Germinal center (tissue), 1 donor: ENCODE results near the gene BTBD7.

Source experiments
- DNase-seq: peaks from one replicate; pipeline ENCODE4 v3.0.0; 2012; ENCODE audit warnings: mixed read lengths, low spot score

Gene BTBD7

DNA sequence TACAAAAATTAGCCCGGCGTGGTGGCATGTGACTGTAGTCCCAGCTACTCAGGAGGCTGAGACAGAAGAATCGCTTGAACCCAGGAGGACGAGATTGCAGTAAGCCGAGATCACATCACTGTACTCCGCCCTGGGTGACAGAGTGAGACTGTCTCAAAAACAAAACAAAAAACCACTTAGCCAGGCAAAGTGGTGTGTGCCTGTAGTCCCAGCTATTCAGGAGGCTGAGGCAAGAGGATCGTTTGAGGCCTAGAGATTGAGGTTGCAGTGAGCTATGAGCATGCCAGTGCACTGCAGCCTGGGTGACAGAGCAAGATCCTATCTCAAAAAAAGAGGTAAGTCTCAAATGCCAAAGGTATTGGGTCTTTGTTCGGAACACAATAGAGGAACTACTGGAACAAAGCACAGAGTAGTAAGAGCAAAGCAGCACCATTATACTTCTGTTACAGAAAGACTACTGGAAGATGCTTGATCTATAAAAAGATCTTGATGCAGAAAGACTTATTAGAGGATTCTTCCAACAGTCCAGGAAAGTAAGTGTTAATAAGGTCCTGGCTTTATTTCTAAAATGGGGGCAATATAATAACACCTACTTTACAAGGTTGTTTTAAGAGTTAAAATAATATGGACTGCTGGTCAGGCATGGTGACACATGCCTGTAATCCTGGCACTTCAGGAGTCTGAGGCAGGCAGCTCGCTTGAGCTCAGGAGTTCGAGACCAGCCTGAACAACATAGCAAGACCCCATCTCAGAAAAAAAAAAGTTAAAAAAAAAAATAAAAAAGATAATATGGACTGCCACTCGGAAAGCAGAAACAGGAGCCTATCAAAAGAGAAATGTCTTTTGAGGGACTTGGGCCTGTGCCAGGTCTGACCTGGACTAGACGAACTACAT is 29.9 kb downstream of the BTBD7 start:
- no peak for DNase-seq

DNA sequence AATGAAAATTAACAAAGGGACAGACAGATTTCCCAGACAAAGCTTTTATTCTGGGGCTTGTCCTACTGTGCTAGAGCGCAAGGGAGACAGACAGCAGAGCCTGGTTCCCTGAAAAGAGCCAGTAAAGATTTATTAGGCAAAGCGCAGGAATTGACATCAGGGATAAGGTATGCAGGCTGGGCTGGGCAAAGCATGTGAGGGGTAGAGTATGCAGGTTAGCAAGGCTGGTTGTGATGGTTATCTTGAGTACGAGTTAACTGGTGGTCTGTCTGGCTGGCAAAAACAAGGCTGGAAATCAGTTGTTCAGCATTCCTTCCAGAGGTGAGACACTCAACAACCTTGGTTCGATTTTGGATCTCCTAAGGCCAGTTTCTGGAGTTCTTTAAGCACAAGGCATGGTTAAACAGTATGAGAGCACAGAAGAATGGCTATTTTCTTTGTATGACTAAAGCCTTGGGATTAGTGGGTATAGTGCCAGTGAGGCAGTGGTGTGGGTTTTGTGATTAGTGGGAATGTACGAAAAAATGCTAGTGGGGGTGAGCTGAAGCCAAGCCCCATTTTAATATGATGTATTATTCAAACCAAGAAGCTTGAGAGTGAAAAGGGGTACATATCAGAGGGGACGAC is 30.9 kb downstream of the BTBD7 start:
- DNase-seq: no peak

DNA sequence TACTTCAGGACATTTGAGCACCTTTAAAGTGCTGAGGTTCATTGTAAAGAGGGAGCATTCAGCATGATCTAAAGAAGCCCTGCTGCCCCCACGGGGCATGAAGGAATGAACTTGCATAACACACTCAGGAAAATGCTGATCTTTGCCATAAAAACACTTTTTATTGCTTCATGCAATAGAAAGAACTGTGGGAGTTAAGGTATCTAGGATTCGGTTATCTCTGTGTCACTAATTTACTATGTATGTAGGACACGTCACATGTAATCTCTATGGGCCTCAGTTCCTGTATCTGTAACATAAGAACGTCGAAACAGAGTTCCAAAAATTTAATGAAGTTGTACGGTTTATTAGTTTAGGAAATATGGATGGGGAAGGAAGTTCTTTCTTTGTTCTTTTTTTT is 33.0 kb downstream of the BTBD7 start:
- no peak for DNase-seq

DNA sequence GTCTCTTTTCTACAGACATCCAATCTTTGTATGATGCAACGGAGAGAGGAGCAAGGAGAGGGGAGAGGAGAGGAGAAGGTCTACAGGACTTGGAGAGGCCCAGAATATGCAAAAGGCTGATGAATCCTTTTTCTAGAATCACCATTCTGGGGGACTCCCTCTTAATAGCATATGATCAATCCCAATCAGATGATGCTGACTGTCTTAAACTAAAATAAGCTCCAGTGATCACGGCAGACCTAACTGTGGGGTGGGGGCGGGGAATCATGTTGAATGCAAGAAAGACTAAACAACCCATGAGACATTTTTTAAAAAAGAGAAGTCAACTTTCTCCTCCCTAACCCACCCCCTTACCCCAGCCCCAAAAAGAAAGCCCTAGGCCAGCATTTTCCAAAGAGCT is 33.4 kb downstream of the BTBD7 start:
- no peak for DNase-seq

DNA sequence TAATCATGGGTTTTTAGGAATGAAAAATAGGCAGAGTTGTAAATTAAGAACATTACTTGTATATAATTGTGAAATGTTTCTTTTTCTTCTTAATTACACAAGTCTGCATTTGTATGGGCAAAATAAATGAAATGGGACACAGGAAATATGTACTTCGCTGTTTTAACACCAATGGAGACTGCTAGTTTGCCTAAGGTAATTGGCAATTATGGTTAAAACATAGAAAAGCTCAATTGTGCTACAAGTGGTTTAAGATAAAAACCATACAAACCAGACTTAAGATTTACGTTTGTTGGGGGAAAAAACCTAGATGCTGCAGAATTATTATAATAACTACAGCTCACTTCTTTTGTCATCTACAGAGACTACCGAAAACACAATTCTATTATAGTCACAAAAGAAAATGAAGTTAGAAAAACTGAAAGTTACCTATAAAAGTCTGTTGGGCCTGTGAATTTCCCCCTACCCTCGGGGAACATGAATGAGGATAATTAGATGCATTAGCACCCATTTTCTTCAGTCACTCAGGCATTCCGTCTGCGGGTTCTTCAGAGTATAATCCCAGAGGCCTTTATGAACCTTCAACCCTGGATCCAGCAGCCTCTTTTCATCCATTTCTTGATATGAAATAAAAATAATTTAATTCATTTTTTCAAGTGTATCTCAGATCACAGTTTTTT is 37.2 kb downstream of the BTBD7 start:
- no peak for DNase-seq

DNA sequence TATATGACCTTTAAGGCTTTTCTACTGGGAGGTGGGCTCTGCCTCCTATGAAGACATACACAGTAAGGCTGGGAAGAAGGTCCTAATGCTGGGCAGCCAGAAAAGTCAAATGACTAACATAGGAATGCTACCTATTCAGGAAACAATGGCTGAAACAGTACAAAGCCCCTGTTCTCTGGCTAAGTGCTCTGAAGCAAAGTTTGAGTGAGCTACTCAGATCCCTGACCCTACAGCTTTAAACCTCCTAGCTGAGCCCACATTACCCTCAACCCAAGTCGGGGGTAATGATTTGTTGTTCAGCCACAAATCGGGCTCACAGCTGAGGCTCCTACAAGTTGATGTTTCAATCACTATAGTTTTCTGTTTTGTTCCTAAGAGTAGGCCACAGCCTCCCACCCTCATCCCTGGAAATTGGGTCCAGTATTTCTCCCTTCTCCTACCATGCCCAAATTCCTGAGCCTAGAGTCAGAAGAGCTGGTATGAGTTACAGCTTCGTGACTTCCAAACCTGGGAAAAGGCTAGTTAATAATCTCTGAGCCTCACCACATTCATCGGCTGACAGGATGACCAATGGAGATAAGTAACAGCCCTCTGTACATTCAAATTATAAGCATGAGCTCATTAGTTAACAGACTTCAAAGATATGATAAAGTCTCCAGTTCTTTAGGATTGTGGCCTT is 46.5 kb downstream of the BTBD7 start:
- DNase-seq: no peak

DNA sequence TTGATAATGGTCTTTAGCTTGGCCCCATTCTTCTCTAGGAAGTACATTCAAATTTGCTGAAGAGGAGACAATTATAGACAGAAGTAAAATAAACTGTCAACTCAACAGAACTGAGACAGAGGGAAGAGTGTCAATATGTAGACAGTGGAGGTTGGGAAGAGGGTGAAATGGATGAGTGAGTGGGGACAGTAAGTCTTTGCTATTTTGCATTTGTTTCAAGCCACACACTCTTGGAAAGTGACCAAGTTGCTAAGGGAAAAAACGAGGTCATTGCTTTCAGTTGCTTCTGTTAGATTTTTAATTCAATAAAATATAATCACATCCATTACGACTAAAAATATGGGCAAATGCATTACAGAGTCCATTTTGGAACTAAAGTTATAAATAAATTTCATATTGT is 47.8 kb downstream of the BTBD7 start:
- DNase-seq: no peak

DNA sequence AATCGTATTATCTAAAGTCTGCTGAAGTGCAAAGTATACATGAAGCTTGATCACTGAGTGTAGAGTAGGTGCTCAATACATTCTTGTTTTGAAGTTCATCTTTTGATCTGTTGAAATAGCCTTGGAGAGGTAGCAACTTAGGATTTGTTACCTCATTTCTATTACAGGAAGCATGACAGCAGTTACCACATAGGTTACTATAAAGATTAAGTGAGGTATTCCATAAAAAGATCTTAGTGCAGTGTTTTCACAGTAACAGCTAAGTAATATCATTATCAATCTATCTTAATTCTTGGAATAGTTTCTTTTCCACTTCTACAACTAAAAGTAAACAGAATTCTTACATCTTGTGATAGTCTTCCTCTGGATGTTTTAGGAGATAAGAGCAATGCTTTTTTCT is 50.9 kb downstream of the BTBD7 start:
- no peak for DNase-seq

DNA sequence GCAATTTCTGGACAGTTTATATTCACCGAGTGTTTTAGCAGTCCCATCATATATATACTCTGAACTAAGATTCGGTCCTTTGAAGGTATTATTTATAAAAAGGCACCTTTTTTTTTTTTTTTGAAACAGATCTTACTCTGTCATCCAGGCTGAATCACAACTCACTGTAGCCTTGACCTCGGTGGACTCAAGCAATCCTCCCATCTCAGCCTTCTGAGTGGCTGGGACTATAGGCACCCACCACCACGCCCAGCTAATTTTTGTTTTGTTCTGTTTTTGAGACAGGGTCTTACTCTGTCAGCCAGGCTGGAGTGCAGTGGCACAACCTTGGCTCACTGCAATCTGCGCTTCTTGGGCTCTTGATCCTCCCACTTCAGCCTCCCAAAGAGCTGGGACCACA is 52.1 kb downstream of the BTBD7 start:
- no peak for DNase-seq

DNA sequence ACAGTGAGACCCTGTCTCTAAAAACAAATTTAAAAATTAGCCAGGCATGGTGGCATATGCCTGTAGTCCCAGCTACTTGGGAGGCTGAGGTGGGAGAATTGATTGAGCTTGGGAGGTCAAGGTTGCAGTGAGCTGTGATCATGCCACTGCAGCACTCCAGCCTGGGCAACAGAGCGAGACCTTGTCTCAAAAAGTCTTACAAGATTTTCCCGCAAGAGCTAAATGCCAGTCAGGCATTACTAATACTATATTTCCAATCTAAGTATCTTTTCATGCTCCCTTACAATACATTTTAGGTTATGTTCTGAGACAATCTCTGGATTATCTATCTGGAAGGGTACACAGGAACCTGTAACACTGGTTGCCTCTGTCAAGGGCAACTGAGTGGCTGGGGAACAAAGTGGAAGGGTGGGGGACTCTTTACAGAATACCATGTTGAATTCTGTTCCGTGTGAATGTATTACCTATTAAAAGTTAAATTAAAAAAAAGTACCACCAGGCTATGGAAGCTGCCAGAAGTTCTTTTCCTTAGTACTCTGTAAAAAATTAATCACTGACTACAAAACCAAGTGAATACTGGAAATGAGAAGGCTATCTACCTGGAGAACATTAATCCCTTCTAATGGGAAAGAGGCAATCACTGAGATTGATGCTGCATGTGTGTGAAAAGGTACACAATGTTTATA is 56.7 kb downstream of the BTBD7 start:
- no peak for DNase-seq

DNA sequence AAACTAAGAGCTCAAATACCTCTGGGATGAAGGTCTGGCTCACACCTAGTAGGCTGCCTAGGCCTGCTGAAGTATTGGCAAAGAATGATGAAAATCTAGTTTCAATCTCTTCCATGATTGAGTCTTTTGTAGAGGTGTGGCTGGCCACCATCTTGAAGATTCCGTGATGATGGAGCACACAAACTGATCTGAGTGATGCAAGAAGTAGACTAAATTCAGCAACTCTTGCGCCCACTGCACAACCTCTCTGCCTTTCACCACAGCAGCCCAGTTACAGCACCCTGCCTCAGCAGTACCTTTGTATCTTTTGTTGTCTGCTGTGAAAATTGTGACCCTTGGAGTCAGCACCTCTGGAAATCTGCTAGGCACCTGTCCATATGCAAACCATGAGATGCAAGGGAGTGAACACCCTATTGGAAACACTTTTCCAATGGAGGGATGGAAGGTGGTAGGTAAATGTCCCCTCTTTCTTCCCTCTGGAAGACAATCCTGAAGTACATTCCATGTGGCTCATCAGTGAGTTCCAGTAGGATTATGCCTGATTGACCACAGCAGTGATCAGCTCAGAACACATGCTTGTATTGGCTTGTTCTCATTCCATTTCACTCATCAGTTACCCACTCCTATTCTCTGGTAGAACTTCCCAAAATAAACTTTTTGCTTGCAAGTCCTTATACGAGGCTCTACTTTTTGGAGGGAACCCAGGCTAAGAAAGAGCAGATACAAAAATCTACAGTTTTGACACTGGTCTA is 58.6 kb downstream of the BTBD7 start:
- DNase-seq: no peak

DNA sequence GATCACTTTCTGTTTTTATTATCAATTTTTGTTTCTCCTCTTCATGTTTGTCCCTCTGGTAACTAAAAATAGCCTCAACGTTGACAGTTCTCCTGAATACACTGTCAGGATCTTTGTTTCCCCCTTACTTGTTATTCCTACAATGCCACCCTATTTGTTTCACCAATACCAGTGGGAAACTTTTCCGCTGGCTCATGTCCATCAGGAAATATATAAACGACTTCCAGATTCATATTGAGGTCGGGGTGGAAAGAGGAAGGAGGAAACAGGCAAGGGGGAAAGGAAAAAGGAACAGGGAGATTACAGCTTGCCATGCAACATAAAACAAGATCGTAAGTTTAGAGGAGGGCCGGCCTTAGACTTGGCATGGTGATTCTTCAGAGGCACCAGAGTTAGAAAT is 61.7 kb downstream of the BTBD7 start:
- DNase-seq: no peak

DNA sequence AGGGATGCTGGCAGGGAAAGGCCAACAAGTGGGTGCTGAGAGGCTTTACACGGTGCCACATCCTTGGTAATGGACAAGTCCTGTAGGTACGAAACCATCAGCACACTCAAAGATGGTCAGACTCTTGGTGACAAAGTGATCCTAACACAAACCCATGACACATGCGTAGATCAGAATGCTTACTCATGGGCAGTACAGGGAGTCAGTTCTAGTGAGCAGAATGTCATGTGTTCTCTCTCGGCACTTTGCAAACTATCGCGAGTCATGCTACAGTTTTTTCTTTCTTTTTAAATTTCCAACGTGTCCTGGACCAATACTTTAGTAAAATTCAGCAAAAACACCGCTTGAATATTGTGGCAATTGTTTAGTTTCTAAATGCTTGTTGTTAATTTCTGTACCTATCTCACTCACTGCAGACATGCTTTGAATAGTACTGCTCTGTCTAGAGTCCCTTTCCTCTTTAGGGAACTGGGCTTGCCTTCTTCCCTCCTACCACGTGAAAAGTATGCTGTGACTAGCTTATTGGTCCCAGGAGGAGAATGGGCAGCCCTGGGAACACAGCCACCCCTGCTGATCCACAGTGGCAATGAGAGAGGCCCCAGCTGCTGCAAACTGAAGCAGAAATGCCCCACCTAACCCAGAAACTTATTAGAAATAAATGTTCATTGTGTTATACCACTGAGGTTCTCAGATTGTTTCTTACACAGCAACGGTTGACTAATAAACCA is 63.3 kb downstream of the BTBD7 start:
- DNase-seq: no peak

DNA sequence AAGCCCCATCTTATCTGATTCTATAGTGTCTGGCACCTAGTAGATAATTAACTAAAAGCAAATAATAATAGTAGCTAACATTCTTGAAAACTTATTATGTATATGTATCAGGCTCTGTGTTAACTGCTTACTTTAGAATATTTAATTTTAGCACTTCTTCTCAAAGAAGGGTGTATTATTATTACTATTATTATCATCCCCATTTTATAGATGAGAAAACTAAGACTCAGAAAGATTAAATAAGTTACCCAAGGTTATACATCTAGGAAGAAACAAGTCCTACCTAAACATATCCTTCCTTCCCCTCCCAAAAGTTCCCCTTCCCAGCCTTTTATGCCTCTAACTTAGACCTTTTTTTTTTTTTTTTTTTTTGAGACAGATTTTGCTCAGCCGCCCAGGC is 64.4 kb downstream of the BTBD7 start:
- DNase-seq: no peak

DNA sequence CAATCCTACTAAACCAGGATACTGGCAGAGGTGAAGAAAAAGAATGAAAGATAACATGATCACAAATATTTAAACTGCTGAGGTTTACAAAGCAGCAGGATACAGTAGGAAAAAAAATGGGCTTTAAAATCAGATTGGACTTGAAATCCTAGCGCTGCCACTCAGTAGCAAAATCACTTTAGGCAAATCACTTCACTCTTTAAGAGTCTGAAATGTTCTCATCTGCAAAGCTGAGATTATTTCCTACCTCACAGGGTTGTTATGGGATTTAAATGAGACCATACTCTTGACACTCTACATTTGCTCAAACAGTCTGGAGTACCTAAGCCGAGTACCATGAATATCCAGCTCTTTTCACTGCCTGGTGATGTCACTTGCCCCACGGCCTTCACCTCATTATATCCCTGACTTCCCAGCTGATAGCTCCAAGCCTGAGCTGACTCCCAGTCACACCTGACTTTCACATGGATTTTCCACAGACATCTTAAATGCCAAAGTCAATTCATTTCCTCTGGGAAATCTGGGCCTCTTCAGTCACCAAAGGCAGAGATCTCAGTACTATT is 65.6 kb downstream of the BTBD7 start:
- no peak for DNase-seq

DNA sequence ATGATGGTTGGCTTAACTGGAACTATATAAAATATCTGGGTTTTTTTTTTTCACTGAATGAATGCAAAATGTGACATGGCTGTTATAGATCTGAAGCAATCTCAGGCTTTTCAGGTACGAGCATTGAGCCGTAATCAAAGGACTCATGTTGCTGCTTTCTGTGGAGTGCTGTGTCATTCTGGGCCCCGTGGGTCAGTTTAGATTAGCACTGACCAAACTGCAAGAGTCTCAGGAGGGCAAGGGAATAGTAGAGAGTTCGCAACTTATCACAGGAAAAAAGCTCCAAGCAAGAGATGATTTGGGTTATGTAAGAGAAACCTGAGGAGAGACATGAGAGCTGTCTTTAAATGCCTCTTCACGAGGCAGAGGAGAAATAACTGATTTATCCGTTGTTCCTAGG is 66.7 kb downstream of the BTBD7 start:
- no peak for DNase-seq

DNA sequence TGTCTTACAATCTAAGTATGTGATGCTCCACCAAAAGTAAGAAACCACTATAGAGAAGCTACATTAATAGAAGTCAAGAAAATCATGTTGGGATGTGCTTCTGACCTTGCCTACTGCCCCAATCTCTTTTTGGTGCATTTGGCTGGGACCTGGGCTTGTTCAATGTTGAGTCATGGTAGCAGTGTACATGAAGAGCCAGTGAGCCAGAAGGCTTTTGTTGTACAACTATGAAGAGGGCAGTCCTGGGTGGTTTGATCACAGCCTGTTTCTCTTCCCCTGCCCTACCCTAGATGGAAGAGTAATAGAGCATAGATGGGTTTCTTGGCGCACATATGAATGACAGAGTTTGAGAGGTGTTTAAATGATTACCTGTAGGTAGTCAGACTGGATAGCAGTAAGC is 69.4 kb downstream of the BTBD7 start:
- no peak for DNase-seq

DNA sequence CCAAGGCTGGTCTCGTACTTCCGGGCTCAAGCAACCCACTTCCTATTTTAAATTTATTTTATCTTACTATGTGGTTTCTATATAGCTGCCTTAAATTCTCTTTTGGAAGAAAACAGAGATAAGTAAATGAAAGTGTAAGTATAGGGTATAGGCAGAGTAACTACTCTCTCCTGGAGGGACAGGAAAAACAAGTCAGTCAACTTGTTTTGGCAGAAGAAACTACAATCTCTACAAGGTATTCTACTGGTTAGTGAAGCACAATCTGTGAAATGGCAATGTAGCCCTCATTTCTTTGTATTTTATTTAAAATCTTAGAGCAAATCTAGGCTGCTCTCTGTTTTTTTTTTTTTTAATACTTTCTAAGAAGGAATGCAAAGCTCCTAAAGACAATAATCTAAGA is 70.4 kb downstream of the BTBD7 start:
- no peak for DNase-seq

DNA sequence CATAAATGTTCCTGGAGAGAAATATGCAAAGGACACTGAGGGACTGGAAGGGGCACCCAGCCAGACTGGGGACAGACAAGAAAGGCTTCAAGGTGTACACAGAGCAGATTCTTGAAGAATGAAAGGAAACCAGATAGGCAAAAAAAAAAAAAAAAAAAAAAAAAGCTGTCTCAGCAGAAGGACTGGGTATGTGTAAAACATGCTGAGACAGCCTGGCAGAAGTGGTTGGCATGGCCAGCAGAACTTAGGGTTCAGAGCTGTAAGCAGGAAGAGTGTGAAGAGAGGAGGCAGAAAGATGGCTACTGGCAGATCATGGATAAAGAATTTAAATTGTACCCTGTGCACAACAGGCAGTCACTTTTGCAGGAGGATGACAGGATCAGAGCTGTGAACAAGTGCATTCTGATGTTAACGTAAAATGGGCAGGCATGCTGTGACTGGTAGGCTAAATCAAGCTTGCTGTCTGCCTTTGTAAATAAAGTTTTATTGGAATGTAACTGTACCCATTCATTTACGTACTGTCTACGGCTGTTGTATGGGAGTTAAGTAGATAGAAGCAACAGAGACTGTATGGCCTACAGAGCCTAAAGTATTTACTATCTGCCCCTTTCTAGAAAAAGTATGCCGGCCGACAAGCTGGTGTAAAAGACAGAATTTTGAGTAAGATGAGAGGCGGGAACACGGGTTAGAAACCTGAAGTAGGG is 83.6 kb downstream of the BTBD7 start:
- no peak for DNase-seq

DNA sequence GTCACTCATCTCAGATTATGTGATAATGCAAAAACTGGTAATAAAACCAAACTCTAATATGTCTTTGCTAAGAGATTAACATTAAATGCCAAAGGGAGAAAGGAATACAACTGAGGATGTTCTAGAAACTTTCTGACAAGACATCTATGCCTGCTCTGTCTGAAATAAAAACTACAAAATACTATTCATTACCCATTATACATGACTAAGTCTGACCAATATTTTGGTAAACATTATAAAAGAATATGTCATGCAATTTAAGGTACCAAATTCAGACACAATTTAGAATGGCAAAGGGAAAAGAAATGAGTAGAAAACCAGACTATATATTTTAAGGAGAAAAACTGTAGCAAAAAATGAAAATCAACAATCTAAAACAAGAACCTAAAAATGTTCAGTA is 86.3 kb downstream of the BTBD7 start:
- DNase-seq: no peak
